AG08396 (cell line): ENCODE data around the gene TMPRSS11E.
"Not testable (repeated sequence)": the region's sequence is repeated elsewhere in the genome, so short reads cannot be mapped to it uniquely, and the experiment has no call there.

Experiments
- DNase-seq: peaks from one replicate; pipeline ENCODE4 v3.0.0; 2012; ENCODE audit warnings: low spot score, mixed read lengths

Gene TMPRSS11E

DNA sequence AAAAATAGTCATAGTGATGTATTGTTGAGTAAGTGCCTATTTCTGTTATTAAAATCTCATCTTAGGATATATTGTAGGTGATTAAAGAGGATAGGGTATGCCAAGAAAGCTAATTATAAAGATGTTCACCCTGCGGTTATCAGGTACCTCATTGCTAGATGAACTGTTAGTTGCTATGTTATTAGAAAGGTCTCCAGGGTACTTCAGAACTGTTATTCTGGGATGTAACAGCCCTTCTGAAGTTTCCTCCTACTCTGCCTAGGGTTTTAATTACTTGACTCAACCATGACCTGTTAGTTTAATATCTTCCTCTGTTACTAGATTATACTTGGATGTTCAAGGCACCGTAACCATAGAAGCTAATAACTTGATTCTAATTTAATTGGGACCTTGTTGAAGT is 15.4 kb downstream of the TMPRSS11E start:
- no peak for DNase-seq

DNA sequence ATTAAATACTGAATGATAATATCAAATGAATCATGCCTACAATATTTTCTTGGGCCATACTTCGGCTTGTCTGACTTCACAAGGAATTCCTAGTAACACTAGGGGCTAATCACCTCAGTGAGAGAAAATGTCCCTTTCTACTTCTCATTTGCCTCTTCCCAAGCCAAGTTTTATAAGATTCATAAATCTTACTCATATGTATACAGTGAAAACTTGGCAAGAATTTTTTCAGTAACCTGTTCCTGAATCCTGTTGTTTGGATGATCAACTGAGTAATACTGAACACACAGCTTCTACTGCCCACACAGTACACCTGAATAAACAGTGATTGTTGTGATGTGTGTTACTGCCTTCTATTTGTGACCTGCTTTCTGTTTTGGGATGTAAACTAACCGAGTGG is 16.5 kb downstream of the TMPRSS11E start:
- DNase-seq, result no peak

DNA sequence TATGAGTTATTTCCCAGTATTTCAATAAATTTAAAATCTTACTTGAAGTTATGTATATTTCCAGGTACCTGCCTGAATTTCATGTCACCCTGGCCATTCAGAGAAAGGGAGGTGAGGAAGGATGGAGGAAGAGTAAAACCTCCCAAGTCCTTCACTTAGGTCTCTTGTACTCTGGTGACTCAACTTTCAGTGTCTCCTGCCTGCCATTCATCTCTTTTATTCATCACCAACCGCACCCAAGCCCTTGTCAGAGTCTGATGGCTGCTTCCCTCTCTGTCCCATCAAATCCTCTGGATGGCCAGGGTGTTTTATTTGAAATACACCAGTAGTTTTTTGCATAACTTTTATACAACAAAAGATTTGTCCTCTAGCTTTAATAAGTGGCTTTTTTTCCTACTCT is 17.8 kb downstream of the TMPRSS11E start:
- DNase-seq, result no peak

- peak; percentile 23 for DNase-seq
Measured at GRCh38 chr4:68466185-68466584, 18.9 kb downstream of the TMPRSS11E start.

- no peak for DNase-seq
Measured at GRCh38 chr4:68466751-68467150, 19.5 kb downstream of the TMPRSS11E start.

DNA sequence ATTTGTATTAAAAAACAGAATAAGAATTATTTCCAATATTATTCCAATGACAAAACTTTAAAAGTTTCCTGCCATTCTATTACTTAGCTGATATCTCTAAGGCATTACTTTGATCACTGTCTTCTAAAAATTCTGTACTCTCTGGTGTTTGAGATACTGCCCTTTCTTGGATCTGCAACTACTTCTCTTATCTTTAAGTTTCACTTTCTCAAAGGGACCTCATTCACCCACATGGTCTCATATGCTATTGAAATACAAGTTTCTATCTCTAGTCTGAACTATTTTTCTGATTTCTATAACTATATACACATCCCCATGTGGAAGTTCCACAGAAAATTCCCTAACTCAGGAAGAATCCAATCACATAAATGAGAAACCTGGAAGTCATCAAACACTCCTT is 22.2 kb downstream of the TMPRSS11E start:
- DNase-seq, result no peak

GRCh38 chr4:68476191-68476590 is 28.9 kb downstream of the TMPRSS11E start:
- DNase-seq, result no peak

GRCh38 chr4:68489338-68489737 is 42.1 kb downstream of the TMPRSS11E start:
- no peak for DNase-seq

DNA sequence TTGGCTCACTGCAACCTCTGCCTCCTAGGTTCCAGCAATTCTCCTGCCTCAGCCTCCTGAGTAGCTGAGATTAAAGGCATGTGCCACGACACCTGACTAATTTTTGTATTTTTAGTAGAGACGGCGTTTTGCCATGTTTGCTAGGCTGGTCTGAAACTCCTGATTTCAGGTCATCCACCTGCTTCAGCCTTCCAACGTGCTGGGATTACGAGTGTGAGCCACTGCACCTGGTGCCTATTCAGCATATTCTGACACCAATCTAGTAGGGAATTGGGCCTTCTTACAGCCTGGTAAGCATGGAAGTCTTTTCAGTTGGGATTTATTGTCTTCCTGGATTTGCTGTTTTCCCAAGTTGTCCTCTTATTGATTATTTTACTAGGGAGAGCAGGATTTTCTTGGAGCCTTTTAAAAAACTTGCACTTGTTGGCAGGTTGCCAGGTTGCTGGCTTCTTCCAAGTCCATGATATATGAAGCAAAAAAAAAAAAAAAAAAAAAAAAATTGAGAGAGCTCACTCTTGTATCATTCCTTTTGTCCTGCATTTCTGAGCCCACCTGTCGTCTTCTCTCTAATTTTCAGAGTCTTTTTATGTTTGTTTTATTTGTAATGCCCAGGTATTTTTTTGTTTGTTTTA is 43.7 kb downstream of the TMPRSS11E start:
- no peak for DNase-seq

DNA sequence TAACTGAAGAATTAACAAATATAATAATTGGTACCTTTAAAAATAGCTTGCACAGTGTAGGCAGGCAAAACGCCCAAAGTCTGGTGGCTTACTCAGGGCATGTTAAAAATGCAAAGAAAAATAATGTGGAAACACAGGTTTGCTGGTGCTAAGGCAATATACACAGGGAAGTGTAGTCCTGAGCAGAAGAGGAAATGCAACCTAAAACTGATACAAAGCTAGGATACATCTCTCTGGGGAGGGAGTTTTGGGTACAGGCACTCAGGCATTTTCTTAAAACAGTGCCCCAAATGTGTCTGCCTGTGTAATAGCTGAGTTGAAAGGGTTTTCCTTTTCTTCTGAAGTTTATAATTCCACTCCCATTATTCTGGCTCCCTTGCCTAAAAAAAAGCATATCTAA is 47.4 kb downstream of the TMPRSS11E start:
- no peak for DNase-seq

DNA sequence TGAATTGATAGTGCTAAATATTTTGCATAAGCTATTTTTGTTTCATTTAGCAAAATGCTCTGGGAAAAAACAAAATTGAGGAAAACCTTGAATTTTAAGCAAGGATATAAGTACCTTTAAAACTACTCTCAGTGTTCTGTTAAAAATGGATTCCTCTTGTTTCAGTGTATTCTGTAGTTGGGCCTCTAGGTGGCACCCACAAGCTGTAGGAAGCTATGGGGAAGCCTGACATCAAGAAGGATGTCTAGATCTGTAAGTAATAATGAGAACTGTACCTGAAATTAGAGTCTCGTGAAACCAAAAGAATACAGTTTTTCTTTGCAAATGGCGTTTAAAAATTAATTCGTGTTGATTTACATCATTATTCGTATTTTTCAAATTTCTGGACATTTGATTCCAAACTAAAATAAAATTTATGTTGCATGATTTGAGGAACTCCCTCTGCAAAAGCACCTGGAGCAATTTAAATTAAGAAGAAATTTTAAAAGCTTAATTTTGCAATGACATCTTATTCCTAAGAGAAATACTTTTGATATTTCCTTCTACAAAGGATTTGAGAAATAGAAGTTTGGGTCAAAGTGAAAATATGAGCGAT is 51.2 kb downstream of the TMPRSS11E start:
- peak; percentile 22 for DNase-seq

DNA sequence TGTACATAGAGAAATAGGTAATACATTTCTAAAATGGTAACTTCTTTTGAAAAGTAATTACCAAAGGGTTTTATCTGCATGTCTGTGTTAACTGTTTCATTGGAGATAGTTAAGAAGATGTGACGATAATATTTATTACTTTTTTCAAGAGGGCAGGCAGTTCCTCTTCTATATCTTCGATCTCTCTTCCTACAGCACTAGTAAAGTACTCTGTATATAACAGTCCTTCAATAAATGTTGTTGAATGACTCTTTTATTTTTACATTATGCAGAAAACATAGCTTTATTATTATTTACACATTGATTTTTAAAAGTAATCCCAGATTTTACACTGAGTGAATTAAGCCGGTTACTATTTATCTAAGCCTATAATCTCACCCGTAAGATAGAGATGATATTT is 51.8 kb downstream of the TMPRSS11E start:
- no peak for DNase-seq

DNA sequence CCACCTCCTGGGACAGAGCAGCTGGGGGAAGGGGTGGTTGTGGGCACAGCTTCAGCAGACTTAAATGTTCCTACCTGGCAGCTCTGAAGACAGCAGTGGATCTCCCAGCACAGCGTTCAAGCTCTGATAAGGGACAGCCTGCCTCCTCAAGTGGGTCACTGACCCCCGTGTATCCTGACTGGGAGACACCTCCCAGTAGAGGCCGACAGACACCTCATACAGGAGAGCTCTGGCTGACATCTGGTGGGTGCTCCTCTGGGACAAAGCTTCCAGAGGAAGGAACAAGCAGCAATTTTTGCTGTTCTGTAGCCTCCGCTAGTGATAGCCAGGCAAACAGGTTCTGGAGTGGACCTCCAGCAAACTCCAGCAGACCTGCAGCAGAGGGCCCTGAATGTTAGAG is 56.2 kb downstream of the TMPRSS11E start:
- DNase-seq, result not testable (repeated sequence)

DNA sequence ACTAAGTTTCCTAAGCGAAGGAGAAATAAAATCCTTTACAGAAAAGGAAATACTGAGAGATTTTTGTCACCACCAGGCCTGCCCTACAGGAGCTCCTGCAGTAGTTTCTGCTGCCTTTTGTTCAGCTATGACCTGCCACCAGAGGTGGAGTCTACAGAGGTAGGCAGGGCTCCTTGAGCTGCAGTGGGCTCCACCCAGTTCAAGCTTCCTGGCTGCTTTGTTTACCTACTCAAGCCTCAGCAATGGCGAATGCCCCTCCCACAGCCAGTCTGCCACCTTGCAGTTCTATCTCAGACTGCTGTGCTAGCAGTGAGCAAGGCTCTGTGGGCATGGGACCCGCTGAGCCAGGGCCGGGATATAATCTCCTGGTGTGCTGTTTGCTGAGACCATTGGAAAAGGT is 57.6 kb downstream of the TMPRSS11E start:
- DNase-seq, result not testable (repeated sequence)

- DNase-seq, result not testable (repeated sequence)
Measured at GRCh38 chr4:68505452-68505851, 58.2 kb downstream of the TMPRSS11E start.

- DNase-seq, result no peak
Measured at GRCh38 chr4:68518889-68519288, 71.6 kb downstream of the TMPRSS11E start.

GRCh38 chr4:68520985-68521384 is 73.7 kb downstream of the TMPRSS11E start:
- no peak for DNase-seq

DNA sequence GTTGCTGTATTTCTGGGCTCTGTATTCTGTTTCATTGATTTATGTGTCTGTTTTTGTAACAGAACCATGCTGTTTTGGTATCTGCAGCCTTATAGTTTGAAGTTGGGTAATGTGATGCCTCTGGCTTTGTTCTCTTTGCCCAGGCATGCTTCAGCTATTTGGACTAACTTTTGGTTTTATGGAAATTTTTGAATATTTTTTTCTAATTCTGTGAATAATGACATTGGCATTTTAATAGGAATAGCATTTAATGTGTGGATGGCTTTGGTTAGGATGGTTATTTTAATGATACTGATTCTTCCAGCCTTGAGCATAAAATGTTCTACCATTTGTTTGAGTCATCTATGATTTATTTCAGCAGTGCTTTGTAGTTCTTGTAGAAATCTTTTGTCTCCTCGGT is 75.0 kb downstream of the TMPRSS11E start:
- DNase-seq, result not testable (repeated sequence)

DNA sequence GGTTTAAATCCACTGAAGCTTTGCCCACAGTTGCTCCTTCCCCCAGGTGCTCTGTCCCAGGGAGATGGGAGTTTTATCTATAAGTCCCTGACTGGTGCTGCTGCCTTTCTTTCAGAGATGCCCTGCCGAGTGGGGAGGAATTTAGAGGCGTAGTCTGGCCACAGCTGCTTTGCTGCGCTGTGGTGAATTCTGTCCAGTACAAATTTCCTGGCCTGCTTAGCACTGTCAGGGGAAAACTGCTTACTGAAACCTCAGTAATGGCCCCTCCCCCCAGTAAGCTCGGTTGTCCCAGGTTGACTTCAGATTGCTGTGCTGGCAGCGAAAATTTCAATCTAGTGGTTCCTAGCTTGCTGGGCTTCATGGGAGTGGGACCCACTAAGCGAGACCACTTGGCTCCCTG is 88.7 kb downstream of the TMPRSS11E start:
- DNase-seq, result no peak

DNA sequence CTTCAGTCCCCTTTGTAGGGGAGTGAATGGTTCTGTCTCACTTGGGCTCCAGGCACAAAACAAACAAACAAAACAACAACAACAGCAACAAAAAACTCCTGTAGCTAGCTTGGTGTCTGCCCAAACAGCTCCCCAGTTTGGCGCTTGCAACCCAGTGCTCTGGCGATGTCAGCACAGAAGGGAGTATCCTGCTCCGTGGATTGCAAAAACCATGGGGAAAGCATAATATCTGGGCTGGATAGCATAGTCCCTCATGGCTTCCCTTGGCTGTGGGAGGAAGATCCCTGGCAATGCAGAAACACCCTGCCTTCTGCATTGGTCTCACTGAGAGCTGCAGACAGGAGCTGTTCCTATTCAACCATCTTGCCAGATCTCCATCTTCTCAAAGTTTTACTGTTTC is 89.1 kb downstream of the TMPRSS11E start:
- DNase-seq, result no peak

GRCh38 chr4:68542742-68543141 is 95.5 kb downstream of the TMPRSS11E start:
- not testable (repeated sequence) for DNase-seq
